ENCODE data around the gene UGT1A1.

DNA sequence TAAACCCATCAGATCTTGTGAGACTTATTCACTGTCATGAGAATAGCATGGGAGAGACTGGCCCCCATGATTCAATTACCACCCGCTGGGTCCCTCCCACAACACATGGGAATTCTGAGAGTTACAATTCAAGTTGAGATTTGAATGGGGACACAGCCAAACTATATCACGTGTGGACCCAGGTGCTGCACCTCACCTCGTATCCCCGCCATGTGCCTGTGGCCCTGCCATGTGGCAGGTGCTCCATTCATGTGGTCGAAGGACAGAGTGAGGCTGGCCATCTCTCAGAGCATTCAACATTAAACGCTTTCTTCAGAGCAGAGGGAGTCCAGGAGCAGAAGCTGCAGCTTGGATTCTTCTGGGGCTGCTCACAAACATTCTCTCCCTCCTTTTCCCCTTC lies 50.3 kb downstream of the UGT1A1 start:
- TF ChIP-seq, protein P1, sequence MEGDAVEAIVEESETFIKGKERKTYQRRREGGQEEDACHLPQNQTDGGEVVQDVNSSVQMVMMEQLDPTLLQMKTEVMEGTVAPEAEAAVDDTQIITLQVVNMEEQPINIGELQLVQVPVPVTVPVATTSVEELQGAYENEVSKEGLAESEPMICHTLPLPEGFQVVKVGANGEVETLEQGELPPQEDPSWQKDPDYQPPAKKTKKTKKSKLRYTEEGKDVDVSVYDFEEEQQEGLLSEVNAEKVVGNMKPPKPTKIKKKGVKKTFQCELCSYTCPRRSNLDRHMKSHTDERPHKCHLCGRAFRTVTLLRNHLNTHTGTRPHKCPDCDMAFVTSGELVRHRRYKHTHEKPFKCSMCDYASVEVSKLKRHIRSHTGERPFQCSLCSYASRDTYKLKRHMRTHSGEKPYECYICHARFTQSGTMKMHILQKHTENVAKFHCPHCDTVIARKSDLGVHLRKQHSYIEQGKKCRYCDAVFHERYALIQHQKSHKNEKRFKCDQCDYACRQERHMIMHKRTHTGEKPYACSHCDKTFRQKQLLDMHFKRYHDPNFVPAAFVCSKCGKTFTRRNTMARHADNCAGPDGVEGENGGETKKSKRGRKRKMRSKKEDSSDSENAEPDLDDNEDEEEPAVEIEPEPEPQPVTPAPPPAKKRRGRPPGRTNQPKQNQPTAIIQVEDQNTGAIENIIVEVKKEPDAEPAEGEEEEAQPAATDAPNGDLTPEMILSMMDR (IDR thresholded peaks at IDR 0.05; ENCODE audit: low read depth, low read length) = no peak
- no peak for TF ChIP-seq POLR2A (IDR thresholded peaks at IDR 0.05; ENCODE audit: extremely low read depth, insufficient read length)

All from NB4 (cell line).